A549 (cell line): ENCODE measurements around the gene PRKAG2.

Source experiments
- CTCF ChIP-seq: fragments of >200 bp; sonication (Bioruptor Twin); formaldehyde crosslinking; IDR thresholded peaks from 3 replicates; pipeline ENCODE4 v1.5.1; 2016
- ESRRA ChIP-seq: fragments of 150-350 bp; IDR thresholded peaks from 2 replicates; pipeline ENCODE4 v1.6.1; 2014; ENCODE audit warnings: mild to moderate bottlenecking, low read length, borderline replicate concordance
- JUN ChIP-seq, 2 experiments: fragments of >200 bp; sonication (Bioruptor Twin); formaldehyde crosslinking; IDR thresholded peaks; 2 replicates in 1 of 2; 3 replicates in 1 of 2; pipeline ENCODE4 v1.6.1; 2016 to 2017
- JUNB ChIP-seq: fragments of >200 bp; sonication (Bioruptor Twin); formaldehyde crosslinking; IDR thresholded peaks from 2 replicates; pipeline ENCODE4 v1.6.1; 2016
- PBX3 ChIP-seq: IDR thresholded peaks from 2 replicates; pipeline ENCODE4 v1.6.1; 2012
- POLR2A ChIP-seq: IDR thresholded peaks from 2 replicates; pipeline ENCODE4 v1.6.1; 2012; ENCODE audit warnings: mild to moderate bottlenecking, low read length
- RAD21 ChIP-seq, 2 experiments: fragments of >200 bp in 1 of 2; sonication (Bioruptor Twin) in 1 of 2; formaldehyde crosslinking in 1 of 2; IDR thresholded peaks in 1 of 2; conservative IDR thresholded peaks in 1 of 2; 2 replicates in 1 of 2; 3 replicates in 1 of 2; pipeline ENCODE4 v1.6.1; 2012 to 2018; ENCODE audit warnings: inconsistent platforms in 1 of 2
- RFX5 ChIP-seq: fragments of 450-650 bp; IDR thresholded peaks from 2 replicates; pipeline ENCODE4 v1.7.1; 2014; ENCODE audit warnings: antibody characterized with exemption, mild to moderate bottlenecking, moderate library complexity
- USF2 ChIP-seq: fragments of 450-650 bp; IDR thresholded peaks from 2 replicates; pipeline ENCODE4 v1.6.1; 2014; ENCODE audit warnings: antibody characterized with exemption

GRCh38 chr7:151615058-151615457 lies 261.9 kb downstream of the PRKAG2 start:
- no peak for TF ChIP-seq POLR2A
- TF ChIP-seq PBX3: no peak
- TF ChIP-seq RAD21 (conservative IDR thresholded peaks at IDR 0.05 in 1 of 2, IDR thresholded peaks at IDR 0.05 in 1 of 2): no peak
- no peak for TF ChIP-seq CTCF
- no peak for TF ChIP-seq JUN (IDR thresholded peaks at IDR 0.05)
- TF ChIP-seq JUNB: no peak
- TF ChIP-seq USF2: no peak
- TF ChIP-seq RFX5: no peak
- no peak for TF ChIP-seq ESRRA
